D721Med (cell line): Measurements from ENCODE around the gene RIMBP2.

Source experiments
- DNase-seq: peaks from one replicate; pipeline ENCODE4 v3.0.0; 2011; ENCODE audit warnings: low spot score; ENCODE audit not compliant: insufficient read length
- FAIRE-seq: peaks from 2 replicates; lab custom pipeline; 2011; peaks lifted over from hg19 to GRCh38; lab: Jason Lieb, UNC
- TF ChIP-seq, protein P1 (sequence below): IDR thresholded peaks from 2 replicates; pipeline ENCODE4 v1.5.1; 2012; ENCODE audit warnings: mild to moderate bottlenecking, control low read depth; ENCODE audit not compliant: insufficient read depth; ENCODE audit errors: missing control alignments

RIMBP2 gene

DNA sequence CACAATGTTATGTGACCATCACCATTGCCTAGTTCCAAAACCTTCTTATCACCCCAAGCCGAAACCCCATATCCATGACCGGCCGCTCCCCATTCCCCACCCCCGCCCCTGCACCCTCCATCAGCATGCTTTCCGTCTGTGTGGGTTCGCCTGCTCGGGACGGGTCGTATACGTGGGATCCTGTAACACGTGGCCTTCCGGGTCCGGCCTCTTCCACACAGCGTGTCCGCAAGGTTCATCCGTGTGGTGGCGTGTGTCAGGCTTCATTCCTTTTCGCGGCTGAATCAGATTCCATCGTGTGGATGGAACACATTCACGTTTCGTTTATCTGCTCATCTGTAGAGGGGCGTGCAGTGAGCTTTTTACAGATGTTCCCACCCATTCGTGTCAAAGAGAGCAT, 41.4 kb downstream of the RIMBP2 start:
- no peak for FAIRE-seq
- no peak for DNase-seq
- TF ChIP-seq, protein P1, sequence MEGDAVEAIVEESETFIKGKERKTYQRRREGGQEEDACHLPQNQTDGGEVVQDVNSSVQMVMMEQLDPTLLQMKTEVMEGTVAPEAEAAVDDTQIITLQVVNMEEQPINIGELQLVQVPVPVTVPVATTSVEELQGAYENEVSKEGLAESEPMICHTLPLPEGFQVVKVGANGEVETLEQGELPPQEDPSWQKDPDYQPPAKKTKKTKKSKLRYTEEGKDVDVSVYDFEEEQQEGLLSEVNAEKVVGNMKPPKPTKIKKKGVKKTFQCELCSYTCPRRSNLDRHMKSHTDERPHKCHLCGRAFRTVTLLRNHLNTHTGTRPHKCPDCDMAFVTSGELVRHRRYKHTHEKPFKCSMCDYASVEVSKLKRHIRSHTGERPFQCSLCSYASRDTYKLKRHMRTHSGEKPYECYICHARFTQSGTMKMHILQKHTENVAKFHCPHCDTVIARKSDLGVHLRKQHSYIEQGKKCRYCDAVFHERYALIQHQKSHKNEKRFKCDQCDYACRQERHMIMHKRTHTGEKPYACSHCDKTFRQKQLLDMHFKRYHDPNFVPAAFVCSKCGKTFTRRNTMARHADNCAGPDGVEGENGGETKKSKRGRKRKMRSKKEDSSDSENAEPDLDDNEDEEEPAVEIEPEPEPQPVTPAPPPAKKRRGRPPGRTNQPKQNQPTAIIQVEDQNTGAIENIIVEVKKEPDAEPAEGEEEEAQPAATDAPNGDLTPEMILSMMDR, result no peak

DNA sequence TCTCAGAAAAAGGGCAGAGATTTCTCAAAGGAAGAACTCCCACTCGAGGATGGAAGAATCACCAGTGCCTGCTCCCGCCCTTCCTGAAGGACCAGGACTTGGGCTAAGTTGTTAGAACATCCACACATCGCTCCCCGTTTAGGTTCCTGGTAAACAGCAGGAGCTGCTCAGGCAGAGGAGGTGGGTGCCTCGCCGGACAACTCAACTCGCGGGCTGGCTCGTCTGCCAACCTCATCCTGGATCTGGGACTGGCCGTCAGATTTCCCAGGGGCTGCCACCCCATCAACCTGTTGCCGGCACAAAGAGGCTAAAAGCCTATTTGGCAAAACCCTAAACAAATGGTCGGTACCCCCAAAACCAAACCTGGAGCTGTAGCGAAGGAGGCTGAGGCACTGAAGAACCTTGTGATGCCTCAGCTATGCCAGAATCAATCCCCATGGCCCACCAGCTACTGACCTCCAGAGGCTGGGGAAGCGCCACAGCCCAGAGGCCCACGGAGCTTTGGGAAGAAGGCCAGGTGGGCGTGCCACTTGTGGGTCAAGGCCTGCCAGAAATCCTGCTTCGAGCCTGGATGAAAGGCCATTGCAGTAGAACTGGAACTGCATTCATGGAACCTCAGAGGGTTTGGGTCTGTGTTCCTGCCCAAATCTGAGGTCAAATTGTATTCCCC, 42.9 kb downstream of the RIMBP2 start:
- no peak for FAIRE-seq

DNA sequence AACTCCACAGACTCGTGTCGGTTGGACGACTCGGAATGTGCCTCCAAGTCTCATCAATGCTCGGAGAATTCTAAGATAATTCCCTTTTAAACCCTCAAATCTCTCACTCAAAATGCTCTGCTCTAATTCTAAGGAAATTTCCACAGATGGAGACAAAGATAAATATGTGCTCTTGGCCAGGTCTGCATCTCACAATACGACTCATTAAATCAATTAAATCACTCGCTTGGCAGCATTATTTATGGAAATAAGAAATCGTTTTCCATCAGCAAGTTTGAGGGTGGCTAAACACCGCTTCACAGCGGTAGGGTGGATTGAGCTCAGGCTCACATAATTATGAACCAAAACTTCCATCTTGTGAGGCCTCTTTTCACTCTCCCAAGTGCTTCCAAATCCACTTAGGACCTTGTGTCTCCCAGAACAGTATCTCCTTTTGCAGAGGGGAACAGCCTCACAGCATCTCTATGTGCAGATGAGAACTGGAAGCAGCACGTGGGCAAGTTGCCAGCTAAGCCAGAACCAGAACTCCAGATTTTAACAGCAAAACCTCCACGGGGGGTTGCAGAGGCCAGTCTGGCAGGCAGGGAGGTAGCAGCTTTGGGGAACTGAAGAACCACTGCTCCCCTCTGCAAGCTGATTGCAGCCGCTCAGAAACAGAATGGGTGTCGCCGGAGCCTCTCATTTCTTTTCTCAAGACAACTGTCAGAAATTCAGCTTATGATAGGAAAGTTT, 43.8 kb downstream of the RIMBP2 start:
- DNase-seq, result no peak
- FAIRE-seq, result no peak
- TF ChIP-seq, protein P1, result no peak

More for the DNA sequence above, 42.9 kb downstream of the RIMBP2 start:
- DNase-seq, result no peak
- TF ChIP-seq, protein P1, result no peak

DNA sequence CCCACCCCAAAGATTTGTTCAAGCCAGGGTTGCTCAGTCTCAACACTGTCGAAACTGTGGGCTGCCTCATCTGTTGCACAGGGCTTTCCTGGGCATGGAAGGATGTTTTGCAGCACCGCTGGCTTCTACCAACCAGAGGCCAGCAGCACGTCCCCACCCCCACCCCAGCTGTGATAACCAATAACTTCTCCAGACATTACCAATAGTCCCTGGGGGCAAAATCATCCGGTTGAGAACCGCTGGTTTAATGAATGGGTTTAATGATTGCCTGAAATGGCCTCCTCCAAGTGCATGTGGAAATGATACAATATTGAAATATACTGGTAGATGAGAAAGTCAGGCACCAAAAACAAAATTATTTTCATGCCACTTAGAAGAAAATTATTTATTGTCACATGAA, 44.5 kb downstream of the RIMBP2 start:
- DNase-seq (no peak), FAIRE-seq (no peak)
- TF ChIP-seq, protein P1, result no peak

DNA sequence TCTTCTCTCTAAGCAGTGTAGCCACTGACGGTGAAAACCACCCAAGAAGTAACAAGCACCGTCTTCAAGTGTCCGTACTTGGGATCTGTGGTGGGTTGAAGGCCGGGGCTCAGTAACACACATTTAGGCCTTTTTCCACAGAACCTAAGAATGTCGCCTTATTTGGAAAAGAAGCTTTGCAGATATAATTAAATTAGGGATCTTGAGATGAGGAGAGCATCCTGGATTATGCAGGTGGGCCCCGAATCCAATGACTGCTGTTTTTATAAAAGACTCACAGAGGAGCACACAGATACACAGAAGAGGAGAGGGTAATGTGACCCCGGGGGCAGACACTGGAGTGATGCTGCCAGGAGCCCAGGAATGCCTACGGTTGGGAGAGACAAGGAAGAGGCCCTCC, 46.3 kb downstream of the RIMBP2 start:
- FAIRE-seq (no peak), DNase-seq (no peak)
- TF ChIP-seq, protein P1, result no peak

DNA sequence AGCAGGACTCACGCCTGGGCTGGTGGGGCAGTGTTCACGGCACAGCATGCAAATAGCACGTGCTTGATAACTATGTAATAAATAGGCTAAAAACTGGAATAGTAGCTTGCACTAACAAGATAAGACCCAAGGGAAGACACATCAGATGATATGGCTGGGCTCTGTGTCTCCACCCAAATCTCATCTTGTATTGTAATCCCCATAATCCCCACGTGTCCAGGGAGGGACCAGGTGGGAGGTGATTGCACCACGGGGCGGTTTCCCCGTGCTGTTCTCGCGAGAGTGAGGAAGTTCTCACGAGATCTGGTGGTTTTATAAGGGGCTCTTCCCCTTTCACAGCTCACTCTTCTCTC, 46.9 kb downstream of the RIMBP2 start:
- DNase-seq (no peak), FAIRE-seq (no peak)
- TF ChIP-seq, protein P1, result no peak
